GM12801 (cell line): ENCODE measurements around the gene COTL1.

Experiments
- CTCF ChIP-seq: IDR thresholded peaks from one replicate; pipeline ENCODE4 v1.5.1; 2011; ENCODE audit warnings: control low read depth; ENCODE audit not compliant: insufficient read length; ENCODE audit errors: extremely low read depth

Gene COTL1

GRCh38 chr16:84597528-84597896, 20.4 kb downstream of the COTL1 start:
- TF ChIP-seq CTCF: no peak

GRCh38 chr16:84596801-84597527, 20.9 kb downstream of the COTL1 start:
- no peak for TF ChIP-seq CTCF

DNA sequence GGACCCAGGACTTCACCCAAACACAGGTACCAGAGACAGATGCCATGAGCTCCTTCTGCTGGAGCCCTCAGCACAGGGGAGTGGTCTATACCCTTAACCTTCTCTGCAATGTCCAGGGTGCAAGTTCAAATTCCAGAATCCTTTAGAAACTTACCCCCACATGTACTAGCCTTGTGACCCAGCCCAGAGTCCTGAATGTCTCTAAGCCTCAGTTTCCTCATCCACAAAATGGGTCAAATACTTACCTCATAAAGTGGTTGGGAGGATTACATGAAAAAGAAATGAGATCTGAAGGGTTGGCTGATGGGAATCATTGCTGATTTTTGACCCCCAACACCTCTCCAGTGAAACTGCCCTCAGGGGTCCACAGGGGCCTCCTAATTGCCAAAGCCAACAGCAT, 21.7 kb downstream of the COTL1 start:
- no peak for TF ChIP-seq CTCF

GRCh38 chr16:84595052-84595481, 22.8 kb downstream of the COTL1 start:
- TF ChIP-seq CTCF: no peak

DNA sequence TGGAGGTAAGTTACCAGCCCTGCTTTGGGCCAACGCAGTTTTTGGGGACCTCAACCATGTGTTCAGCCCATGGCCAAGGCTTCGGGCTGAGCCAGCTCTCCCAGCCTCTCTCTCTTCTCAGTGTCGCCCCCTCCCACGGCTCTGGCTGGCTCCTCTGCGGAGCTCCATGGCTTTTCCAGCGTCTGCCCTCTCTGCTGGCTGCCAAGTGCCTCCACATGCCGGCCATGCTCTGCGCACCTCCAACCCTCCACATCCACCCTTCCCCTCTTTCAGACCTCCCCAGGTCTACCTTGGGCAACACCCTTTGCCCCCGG, 23.2 kb downstream of the COTL1 start:
- TF ChIP-seq CTCF: no peak

GRCh38 chr16:84593825-84594724, 23.8 kb downstream of the COTL1 start:
- no peak for TF ChIP-seq CTCF

DNA sequence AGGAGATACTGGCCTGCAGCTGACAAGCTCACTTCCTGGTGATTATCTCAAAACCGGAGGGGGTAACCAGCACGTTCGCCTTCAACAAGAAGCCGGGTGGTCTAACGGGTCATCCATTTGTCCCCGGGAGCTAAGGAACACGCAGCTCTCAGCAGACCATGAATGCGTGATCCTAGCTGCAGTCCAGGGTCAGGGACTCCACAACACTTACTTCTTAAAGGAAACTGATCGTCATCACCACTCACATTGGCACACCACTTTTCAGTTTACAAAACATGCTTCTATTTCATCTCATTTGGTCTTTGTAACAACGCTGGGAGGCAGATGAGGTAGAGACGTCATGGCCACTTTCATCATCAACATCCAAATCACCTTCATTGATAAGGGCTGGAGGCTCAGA, 25.2 kb downstream of the COTL1 start:
- no peak for TF ChIP-seq CTCF
